GM12864 (cell line): ENCODE measurements around the gene ANXA10.

ENCODE experiments used
- DNase-seq: peaks from one replicate; pipeline ENCODE4 v3.0.0-alpha.2; 2011; ENCODE audit warnings: low read depth
- H3K4me3 ChIP-seq: 2 replicates; pipeline ENCODE4 v1.5.1; 2011; ENCODE audit warnings: mild to moderate bottlenecking, low read depth, low read length, control low read depth
- TF ChIP-seq, protein P1 (sequence below): IDR thresholded peaks from 2 replicates; pipeline ENCODE4 v1.5.1; 2011; ENCODE audit warnings: low read depth, mild to moderate bottlenecking, moderate library complexity, low read length, control low read depth, inconsistent platforms; ENCODE audit errors: missing control alignments

The ANXA10 gene

DNA sequence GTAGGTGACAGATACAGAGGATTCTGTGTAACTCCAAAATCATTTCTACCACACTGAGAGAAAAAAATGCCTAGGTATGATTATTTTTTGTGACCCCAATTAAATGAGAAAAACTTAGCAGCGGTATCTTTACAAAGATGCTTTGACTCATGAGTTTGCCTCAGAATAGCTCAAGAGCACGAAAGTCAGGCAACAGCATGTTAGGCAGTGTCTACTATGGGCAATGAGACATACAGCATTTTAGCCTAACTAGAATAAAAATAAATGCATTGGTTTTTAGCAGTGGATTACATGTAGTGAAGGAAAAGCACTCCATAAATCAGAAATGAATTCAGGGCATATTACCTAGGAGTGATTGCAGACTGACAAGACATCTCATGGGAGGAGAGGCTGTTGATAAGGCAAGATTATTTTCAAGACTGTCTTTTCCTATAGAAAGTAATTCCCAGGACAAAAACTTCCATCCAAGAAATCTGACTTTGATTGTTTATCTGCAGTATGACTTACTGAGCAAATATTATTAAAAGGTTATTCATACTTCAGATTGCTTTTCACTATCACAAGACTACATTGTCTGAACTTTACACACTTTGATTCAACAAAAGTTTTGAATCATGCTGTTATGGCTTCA lies 3.6 kb downstream of the ANXA10 start:
- TF ChIP-seq, protein P1, sequence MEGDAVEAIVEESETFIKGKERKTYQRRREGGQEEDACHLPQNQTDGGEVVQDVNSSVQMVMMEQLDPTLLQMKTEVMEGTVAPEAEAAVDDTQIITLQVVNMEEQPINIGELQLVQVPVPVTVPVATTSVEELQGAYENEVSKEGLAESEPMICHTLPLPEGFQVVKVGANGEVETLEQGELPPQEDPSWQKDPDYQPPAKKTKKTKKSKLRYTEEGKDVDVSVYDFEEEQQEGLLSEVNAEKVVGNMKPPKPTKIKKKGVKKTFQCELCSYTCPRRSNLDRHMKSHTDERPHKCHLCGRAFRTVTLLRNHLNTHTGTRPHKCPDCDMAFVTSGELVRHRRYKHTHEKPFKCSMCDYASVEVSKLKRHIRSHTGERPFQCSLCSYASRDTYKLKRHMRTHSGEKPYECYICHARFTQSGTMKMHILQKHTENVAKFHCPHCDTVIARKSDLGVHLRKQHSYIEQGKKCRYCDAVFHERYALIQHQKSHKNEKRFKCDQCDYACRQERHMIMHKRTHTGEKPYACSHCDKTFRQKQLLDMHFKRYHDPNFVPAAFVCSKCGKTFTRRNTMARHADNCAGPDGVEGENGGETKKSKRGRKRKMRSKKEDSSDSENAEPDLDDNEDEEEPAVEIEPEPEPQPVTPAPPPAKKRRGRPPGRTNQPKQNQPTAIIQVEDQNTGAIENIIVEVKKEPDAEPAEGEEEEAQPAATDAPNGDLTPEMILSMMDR, result no peak

DNA sequence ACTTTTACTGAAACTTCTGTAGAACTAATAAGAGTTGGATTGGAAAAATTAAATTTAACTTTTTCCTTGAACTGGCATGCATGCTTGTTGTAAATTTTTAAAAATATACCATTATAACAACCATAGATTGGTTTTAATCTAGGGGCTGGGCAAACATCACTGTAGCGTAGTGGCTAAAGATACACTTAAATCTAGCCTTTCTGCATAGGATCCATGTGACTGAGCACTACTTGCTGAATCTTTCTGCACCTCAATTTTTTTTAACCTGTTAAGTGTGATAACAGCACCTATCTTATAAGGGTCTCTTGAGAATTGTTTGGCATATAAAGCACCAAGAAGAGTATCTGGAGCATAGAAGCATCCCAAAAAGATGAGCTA lies 4.1 kb downstream of the ANXA10 start:
- DNase-seq, result no peak
- TF ChIP-seq, protein P1, result no peak
- no peak overlapping the region for H3K4me3 ChIP-seq

More for the DNA sequence above, 3.6 kb downstream of the ANXA10 start:
- no peak for DNase-seq
- H3K4me3 ChIP-seq, result no peak overlapping the region

DNA sequence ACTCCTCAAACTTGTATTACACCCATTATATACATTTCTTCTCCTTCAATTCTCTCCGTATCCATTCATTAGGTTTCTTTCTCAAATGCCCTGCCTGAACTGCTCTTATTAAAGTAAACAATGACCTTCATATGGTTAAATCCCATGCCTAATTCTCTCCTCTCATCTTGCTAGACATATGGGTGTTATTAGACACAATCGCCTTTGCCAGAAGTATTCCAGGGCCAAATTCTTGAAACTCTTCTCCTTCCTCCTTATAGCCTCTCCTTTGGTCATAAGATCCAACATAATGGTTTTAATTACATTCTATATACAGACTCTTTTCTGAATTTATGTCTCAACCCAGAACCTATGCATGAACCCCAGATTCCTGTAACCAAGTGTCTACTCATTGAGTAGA lies 4.8 kb downstream of the ANXA10 start:
- no peak for DNase-seq
- TF ChIP-seq, protein P1, result no peak
- H3K4me3 ChIP-seq, result no peak overlapping the region

DNA sequence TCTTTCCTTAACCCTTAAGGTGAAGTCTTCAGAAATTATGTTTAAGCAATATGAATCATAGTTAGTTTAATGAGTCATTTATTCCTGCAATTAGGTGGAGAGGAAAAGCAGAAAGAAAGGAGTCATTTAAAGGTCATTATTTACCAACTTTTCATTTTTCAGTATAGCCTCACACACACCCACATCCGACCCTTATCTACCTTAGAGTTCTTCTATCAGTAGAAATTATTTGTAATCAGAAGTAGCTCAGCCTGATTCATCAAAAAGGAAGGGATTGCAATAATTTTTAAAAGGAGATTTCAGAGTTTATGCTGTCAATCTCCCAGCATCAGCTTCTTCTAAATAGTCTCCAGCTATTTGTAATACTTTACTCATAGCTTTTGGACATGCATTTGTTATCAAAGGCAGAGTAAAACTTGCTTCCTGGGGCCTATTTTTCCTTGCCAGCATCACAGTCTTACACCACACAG lies 5.9 kb downstream of the ANXA10 start:
- TF ChIP-seq, protein P1, result no peak
- no peak overlapping the region for H3K4me3 ChIP-seq
- no peak for DNase-seq

DNA sequence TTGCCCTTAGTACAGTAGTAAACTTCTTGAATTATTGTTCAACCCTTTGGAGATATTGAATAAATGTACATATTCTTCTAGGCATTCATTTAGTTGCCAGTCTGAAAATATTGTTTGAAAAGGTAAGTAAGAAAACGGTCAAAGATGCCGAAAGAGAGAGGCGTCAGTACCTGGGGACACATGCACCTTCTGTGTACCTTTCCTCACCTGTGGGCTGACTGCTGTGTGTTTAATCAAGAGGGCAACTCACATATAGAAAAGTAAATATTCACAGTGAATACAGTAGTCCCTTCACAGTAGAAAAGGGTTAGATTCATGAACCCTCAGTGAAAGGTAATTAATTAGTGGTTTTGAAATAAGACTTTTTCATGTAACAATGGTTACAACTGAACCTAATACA lies 6.9 kb downstream of the ANXA10 start:
- TF ChIP-seq, protein P1, result no peak
- no peak for DNase-seq
- no peak overlapping the region for H3K4me3 ChIP-seq

DNA sequence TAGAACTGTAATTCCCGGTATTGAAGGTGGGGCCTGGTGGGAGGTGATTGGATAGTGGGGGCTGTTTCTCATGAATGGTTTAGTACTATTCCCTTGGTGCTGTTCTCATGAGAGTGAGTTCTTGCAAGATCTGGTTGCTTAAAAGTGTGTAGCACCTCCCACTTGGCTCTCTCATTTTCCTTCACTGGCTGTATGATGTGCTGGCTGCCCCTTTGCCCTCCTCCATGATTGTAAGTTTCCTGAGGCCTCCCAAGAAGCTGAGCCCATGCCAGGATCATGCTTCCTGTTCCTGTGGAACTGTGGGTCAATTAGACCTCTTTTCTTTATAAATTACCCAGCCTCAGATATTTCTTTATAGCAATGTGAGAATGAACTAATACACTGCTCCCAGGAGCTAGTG lies 8.7 kb downstream of the ANXA10 start:
- H3K4me3 ChIP-seq, result no peak overlapping the region
- no peak for DNase-seq
- TF ChIP-seq, protein P1, result no peak

DNA sequence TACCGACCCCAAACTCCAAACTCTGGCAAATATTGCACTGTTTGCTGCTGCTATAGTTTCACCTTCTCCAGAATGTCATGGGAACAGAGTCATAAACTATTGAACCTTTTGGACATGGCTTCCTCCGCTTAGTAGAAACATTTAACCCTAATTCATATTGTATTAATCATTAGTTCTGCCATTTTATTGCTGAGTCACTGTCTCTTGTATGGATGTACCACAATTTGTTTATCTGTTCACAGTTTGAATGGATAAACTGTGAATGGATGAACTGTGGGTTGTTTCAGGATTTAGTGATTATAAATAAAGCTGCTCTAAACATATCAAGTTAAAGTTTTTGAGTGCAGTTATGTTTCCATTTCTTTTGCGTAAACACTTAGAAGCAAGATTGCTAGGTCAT lies 10.1 kb downstream of the ANXA10 start:
- TF ChIP-seq, protein P1, result no peak
- no peak for DNase-seq
- H3K4me3 ChIP-seq, result no peak overlapping the region
